Liver (tissue), 9 donors: ENCODE data around the gene LHFPL5. TPM values are rescaled to one million over a fixed set of nuclear protein-coding genes. Genes with fewer than 3 reads are reported as not detected.

Source experiments
- DNase-seq: peaks from one replicate; pipeline ENCODE4 v3.0.0-alpha.2; 2017; ENCODE audit warnings: low spot score
- H3K27ac ChIP-seq, 2 donors: one replicate each; pipeline ENCODE4 v1.7.0; 2013; ENCODE audit warnings: inconsistent platforms in 2 of 2, low read length in 2 of 2, control low read depth in 1 of 2, low read depth in 1 of 2, mild to moderate bottlenecking in 1 of 2
- H3K27me3 ChIP-seq, 4 donors: one replicate each; pipeline versions ENCODE4 v1.6.1 to v1.7.0; 2013; ENCODE audit warnings: low read length in 3 of 4, inconsistent platforms in 1 of 4, mild to moderate bottlenecking in 1 of 4, moderate library complexity in 1 of 4; ENCODE audit not compliant: control insufficient read depth in 4 of 4, insufficient read depth in 4 of 4
- H3K36me3 ChIP-seq, 4 donors: one replicate each; pipeline versions ENCODE4 v1.6.1 to v1.7.0; 2013; ENCODE audit warnings: low read length in 3 of 4, mild to moderate bottlenecking in 3 of 4, low read depth in 1 of 4, moderate library complexity in 1 of 4; ENCODE audit not compliant: control insufficient read depth in 4 of 4, insufficient read depth in 3 of 4
- H3K4me1 ChIP-seq, 4 donors: one replicate each; pipeline versions ENCODE4 v1.6.1 to v1.7.0; 2013; ENCODE audit warnings: low read length in 3 of 4, mild to moderate bottlenecking in 3 of 4, moderate library complexity in 1 of 4; ENCODE audit not compliant: control insufficient read depth in 4 of 4, insufficient read depth in 4 of 4
- H3K4me3 ChIP-seq, 3 donors: one replicate each; pipeline versions ENCODE4 v1.6.1 to v1.7.0; 2013; ENCODE audit warnings: low read length in 3 of 3, control low read depth in 1 of 3, low read depth in 1 of 3, mild to moderate bottlenecking in 1 of 3
- H3K9ac ChIP-seq, 2 donors: one replicate each; pipeline ENCODE4 v1.7.0; 2013; ENCODE audit warnings: low read length in 2 of 2, mild to moderate bottlenecking in 2 of 2, moderate library complexity in 2 of 2, control low read depth in 1 of 2, low read depth in 1 of 2
- H3K9me3 ChIP-seq, 4 donors: one replicate each; pipeline versions ENCODE4 v1.6.1 to v1.7.0; 2013; ENCODE audit warnings: low read length in 3 of 4; ENCODE audit not compliant: control insufficient read depth in 4 of 4
- ATF3 ChIP-seq: IDR thresholded peaks from 2 replicates; pipeline ENCODE4 v1.6.1; 2016; ENCODE audit warnings: antibody characterized with exemption
- CTCF ChIP-seq: fragments of 150-350 bp; IDR thresholded peaks from 2 replicates; pipeline ENCODE4 v1.5.1; 2017; ENCODE audit warnings: improper control_type of control experiment, low read depth, low read length; ENCODE audit not compliant: missing input control
- EGR1 ChIP-seq, 2 donors: IDR thresholded peaks; 2 replicates each; pipeline ENCODE4 v1.6.1; 2016 to 2018; ENCODE audit warnings: antibody characterized with exemption in 2 of 2, low read depth in 2 of 2
- GABPA ChIP-seq, 2 donors: IDR thresholded peaks in 1 of 2; conservative IDR thresholded peaks in 1 of 2; 2 replicates each; pipeline ENCODE4 v1.6.1; 2016; ENCODE audit warnings: antibody characterized with exemption in 2 of 2, mild to moderate bottlenecking in 1 of 2, moderate library complexity in 1 of 2
- HNF4A ChIP-seq, 2 donors: conservative IDR thresholded peaks; 2 replicates each; pipeline ENCODE4 v1.6.1; 2016; ENCODE audit warnings: antibody characterized with exemption in 2 of 2, mild to moderate bottlenecking in 2 of 2
- HNF4G ChIP-seq: IDR thresholded peaks from 2 replicates; pipeline ENCODE4 v1.6.1; 2016; ENCODE audit warnings: antibody characterized with exemption
- JUND ChIP-seq, 2 donors: IDR thresholded peaks; 2 replicates each; pipeline ENCODE4 v1.6.1; 2016; ENCODE audit warnings: antibody characterized with exemption in 2 of 2
- MAX ChIP-seq: IDR thresholded peaks from 2 replicates; pipeline ENCODE4 v1.6.1; 2016; ENCODE audit warnings: antibody characterized with exemption
- NR2F2 ChIP-seq: IDR thresholded peaks from 2 replicates; pipeline ENCODE4 v1.6.1; 2016; ENCODE audit warnings: antibody characterized with exemption
- RAD21 ChIP-seq, 2 donors: IDR thresholded peaks; 2 replicates each; pipeline ENCODE4 v1.6.1; 2016; ENCODE audit warnings: antibody characterized with exemption in 2 of 2, mild to moderate bottlenecking in 2 of 2
- REST ChIP-seq: IDR thresholded peaks from 2 replicates; pipeline ENCODE4 v1.6.1; 2016; ENCODE audit warnings: antibody characterized with exemption, mild to moderate bottlenecking
- RXRA ChIP-seq, 2 donors: IDR thresholded peaks; 2 replicates each; pipeline ENCODE4 v1.6.1; 2017 to 2018; ENCODE audit warnings: antibody characterized with exemption in 2 of 2, mild to moderate bottlenecking in 1 of 2
- SP1 ChIP-seq: IDR thresholded peaks from 2 replicates; pipeline ENCODE4 v1.6.1; 2018; ENCODE audit warnings: antibody characterized with exemption, mild to moderate bottlenecking
- TAF1 ChIP-seq: conservative IDR thresholded peaks from 2 replicates; pipeline ENCODE4 v1.6.1; 2016; ENCODE audit warnings: antibody characterized with exemption, mild to moderate bottlenecking
- YY1 ChIP-seq: IDR thresholded peaks from 2 replicates; pipeline ENCODE4 v1.6.1; 2016; ENCODE audit warnings: antibody characterized with exemption, mild to moderate bottlenecking
- WGBS: extraction: QIAGEN DNeasy Blood & Tissue Kit; methylation state at CpG from one replicate; pipeline ENCODE4 v1.1.7; 2013; 5-methylcytosine and 5-hydroxymethylcytosine counted together
- polyA plus RNA-seq, 2 donors: library from polyadenylated mRNA; stranded (reverse) in 1 of 2; unstranded in 1 of 2; fragments of 200-250 nt in 1 of 2; fragments of >200 nt in 1 of 2; fragmentation: Nextera tagmentation in 1 of 2; extraction: Ambion mirVana in 1 of 2; gene quantifications; one replicate each; pipeline versions ENCODE4 v1.2.1 to v1.2.3, GENCODE V29; 2013 to 2015
- total RNA-seq, 2 donors: library from RNA; depleted of rRNA; stranded (reverse); fragments of >200 nt; gene quantifications; one replicate each; pipeline ENCODE4 v1.2.3, GENCODE V29; 2014
- donor health status: healthy.
- donor health status: healthy.
- donor health status: healthy.
- donor health status: healthy.
- donor health status: healthy.

Gene LHFPL5
- total and polyA plus RNA-seq, 4 donors, result not detected

GRCh38 chr6:35769211-35769610 lies 35.9 kb upstream of the LHFPL5 start:
- no peak overlapping the region for H3K9ac ChIP-seq
- H3K27ac ChIP-seq, result no peak overlapping the region
- no peaks in the 10 kb centered on the region for H3K9me3 ChIP-seq
- H3K4me1 ChIP-seq, result no peaks in the 10 kb centered on the region
- WGBS, result 79% methylated on average over 4 of the region's 4 CpGs
- no peak for DNase-seq
- H3K4me3 ChIP-seq, result no peak overlapping the region
- peaks cover 0 to 3% (median 0%) of the 10 kb centered on the region in 4 donors for H3K27me3 ChIP-seq
- H3K36me3 ChIP-seq, result no peaks in the 10 kb centered on the region
- TF ChIP-seq REST (no peak), RXRA (IDR thresholded peaks at IDR 0.05) (no peak), SP1 (no peak), HNF4A (conservative IDR thresholded peaks at IDR 0.05) (no peak), NR2F2 (no peak), RAD21 (IDR thresholded peaks at IDR 0.05) (no peak), GABPA (IDR thresholded peaks at IDR 0.05 in 1 of 2, conservative IDR thresholded peaks at IDR 0.05 in 1 of 2) (no peak), ATF3 (no peak), YY1 (no peak)

- H3K27me3 ChIP-seq, result no peaks in the 10 kb centered on the region
- WGBS, result 67% methylated on average over 5 of the region's 5 CpGs
- no peaks in the 10 kb centered on the region for H3K9me3 ChIP-seq
- no peak for DNase-seq
- H3K36me3 ChIP-seq, result no peaks in the 10 kb centered on the region
- TF ChIP-seq ATF3 (no peak), YY1 (no peak), HNF4A (conservative IDR thresholded peaks at IDR 0.05) (no peak), CTCF (no peak), HNF4G (no peak), TAF1 (no peak), JUND (IDR thresholded peaks at IDR 0.05) (no peak), NR2F2 (no peak), EGR1 (IDR thresholded peaks at IDR 0.05; ENCODE audit: low read depth in 2 of 2) (no peak), MAX (no peak)
- no peak overlapping the region for H3K9ac ChIP-seq
- no peak overlapping the region for H3K27ac ChIP-seq
- H3K4me1 ChIP-seq, result peaks cover 0 to 2% (median under 1%) of the 10 kb centered on the region in 4 donors
- no peak overlapping the region for H3K4me3 ChIP-seq
Observed at GRCh38 chr6:35771343-35771627, 33.9 kb upstream of the LHFPL5 start.
